NCI-H2227 (cell line): ENCODE results near the gene COX19.
"Not testable (repeated sequence)": the region's sequence is repeated elsewhere in the genome, so short reads cannot be mapped to it uniquely, and the experiment has no call there.

Experiments used
- DNase-seq: peaks from one replicate; lab custom pipeline; 2025; ENCODE audit not compliant: unreplicated experiment; lab: John Stamatoyannopoulos, UW

The COX19 gene

GRCh38 chr7:1011297-1012003, 36.1 kb upstream of the COX19 start:
- no peak for DNase-seq

- DNase-seq = no peak
These were observed 34.9 kb upstream of the COX19 start for GRCh38 chr7:1010226-1010625.

- no peak for DNase-seq
These were observed 34.4 kb upstream of the COX19 start for GRCh38 chr7:1009747-1010146.

- DNase-seq = no peak
These were observed 33.5 kb upstream of the COX19 start for GRCh38 chr7:1008733-1009363.

GRCh38 chr7:1007901-1008300, 32.6 kb upstream of the COX19 start:
- DNase-seq = no peak

- no peak for DNase-seq
These were observed 30.0 kb upstream of the COX19 start for GRCh38 chr7:1005303-1005702.

- DNase-seq = no peak
These were observed 28.9 kb upstream of the COX19 start for GRCh38 chr7:1004018-1004852.

- DNase-seq = not testable (repeated sequence)
These were observed 27.1 kb upstream of the COX19 start for GRCh38 chr7:1002445-1002844.

- DNase-seq = not testable (repeated sequence)
These were observed 26.7 kb upstream of the COX19 start for GRCh38 chr7:1002026-1002425.

- DNase-seq = not testable (repeated sequence)
These were observed 25.9 kb upstream of the COX19 start for GRCh38 chr7:1001069-1001770.

- DNase-seq = no peak
These were observed 24.9 kb upstream of the COX19 start for GRCh38 chr7:999941-1000935.

- no peak for DNase-seq
These were observed 24.0 kb upstream of the COX19 start for GRCh38 chr7:999149-999879.

GRCh38 chr7:997404-998395, 22.4 kb upstream of the COX19 start:
- DNase-seq = peak; percentile 51

GRCh38 chr7:996079-996872, 20.9 kb upstream of the COX19 start:
- DNase-seq = no peak

- DNase-seq = no peak
These were observed 20.2 kb upstream of the COX19 start for GRCh38 chr7:995571-995970.

GRCh38 chr7:994592-995308, 19.4 kb upstream of the COX19 start:
- no peak for DNase-seq
